Stimulated activated CD4-positive, alpha-beta T cell treated with anti-CD3 and anti-CD28 coated beads, TNF-alpha, amount 100 ng/mL, for 24 hours (primary cell): ENCODE measurements around the gene TRAPPC10.
"Not testable (repeated sequence)": the region's sequence is repeated elsewhere in the genome, so short reads cannot be mapped to it uniquely, and the experiment has no call there.

Source experiments
- DNase-seq, 3 experiments: peaks; one replicate each; pipeline ENCODE4 v3.0.0-alpha.2; 2020; ENCODE audit warnings: low read depth in 3 of 3

TRAPPC10 gene

DNA sequence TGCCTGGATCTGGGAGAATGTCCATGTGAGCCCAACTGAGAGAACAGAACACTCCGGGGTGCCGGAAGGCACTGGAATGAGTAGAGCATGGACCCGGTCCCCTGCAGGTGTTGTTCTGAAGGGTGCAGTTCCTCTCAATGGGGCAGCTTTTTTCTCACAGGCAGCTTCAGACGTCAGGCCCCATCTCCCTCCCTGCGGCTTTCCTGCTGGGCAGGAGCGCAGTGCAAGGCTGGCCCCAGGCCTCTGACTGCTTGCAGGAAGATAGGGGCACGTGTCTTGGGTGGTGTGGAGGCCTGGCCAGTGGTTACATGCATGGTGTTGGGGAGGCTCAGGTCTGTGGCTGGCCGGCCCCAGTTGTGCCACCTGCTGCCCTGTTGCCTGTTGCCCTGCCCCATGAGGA, 131.9 kb downstream of the TRAPPC10 start:
- DNase-seq, result not testable (repeated sequence)

DNA sequence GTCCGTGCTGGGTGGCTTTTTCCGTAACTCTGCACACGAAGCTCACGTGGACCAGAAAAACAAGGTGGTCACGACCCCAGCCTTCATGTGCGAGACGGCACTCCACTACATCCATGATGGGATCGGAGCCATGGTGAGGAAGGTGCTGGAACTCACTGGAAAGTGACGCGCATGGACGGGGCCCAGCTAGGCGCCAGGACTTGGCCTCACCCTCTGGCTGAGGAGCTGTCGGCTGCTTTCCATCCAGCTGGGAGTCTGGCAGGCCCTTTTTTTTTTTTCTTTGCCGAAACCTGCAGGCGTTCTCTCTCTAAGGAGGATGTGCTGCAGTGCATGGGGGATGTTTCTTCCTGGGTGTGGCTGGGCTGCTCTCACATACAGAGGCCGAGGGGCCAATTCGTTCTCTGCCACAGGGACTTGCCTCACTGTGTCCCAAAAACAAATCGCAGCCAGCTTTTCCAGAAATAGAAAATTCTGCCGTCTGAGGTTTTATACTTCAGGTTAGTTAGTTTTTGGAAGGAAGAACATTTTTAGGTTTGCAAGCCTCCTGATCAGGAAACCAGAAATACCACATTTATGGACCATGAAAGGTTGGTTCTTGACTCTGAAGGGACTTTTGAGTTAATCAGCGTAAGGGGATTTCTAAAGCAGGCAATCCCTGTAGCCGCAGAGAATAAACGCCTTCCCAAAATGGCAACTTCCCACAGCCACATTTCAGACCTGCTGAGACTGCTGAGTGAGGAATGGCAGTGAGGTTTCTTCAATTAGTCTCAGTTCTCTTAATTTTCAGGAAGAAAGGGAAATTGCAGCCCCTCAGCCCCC, 132.9 kb downstream of the TRAPPC10 start:
- DNase-seq, result not testable (repeated sequence)

DNA sequence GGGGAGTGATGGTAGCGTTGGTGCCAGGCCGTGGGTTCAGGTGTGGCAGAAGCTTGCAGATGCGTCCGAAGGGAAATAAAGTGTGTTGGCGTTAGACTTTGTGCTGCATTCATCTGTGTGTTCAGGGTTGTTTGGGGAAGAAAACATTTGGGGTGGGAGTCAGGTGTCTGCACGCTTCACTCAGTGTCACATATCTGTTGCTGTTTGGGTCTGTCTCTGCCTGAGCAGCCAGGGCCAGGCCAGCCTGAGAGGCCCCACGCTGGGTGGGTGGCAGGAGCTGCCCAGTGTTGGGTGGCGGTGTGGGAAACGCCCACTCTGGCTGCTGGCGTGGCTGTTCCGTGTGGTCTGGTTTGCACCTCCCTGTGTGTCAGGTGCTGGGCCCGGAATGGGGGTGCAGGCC, 133.5 kb downstream of the TRAPPC10 start:
- DNase-seq, result not testable (repeated sequence)

DNA sequence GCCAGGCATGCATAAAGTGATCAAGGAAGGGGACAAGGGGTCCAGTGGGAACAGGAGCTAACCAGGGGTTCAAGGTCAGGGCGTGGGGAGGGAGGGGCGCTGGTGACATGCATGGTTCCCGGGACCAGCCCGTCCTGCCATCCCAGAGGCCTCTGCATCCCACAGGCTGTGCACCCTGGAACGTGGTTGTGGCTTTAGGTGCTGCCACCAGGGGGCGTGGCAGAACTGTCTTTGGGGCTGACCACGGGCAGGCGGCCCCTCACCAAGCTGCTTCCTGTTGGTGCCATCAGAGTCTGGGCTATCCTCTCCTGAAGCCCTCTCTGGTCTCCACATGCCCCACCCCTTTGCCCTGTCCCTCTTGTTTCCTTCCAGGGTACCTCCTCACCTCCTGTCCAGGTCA, 135.0 kb downstream of the TRAPPC10 start:
- DNase-seq, result not testable (repeated sequence)

DNA sequence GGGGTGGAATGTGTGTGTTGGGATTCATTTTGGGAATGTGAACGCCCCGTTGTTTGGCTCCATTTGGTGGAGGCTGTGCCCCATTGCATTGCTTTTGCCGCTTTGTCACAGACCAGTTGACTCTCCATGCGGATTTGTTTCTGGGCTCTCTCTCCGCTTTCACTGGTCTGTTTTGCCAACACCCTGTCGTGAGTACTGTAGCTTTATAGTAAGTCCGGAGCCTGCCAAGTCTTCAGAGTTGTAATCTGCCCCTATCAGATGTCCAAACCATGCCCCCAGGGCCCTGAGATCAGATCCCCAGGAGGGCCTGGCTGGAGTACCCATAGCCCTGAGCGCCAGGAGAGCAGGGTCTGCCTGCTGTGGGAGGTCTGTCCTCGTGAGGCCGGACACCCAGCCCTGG, 138.1 kb downstream of the TRAPPC10 start:
- DNase-seq, result not testable (repeated sequence)

DNA sequence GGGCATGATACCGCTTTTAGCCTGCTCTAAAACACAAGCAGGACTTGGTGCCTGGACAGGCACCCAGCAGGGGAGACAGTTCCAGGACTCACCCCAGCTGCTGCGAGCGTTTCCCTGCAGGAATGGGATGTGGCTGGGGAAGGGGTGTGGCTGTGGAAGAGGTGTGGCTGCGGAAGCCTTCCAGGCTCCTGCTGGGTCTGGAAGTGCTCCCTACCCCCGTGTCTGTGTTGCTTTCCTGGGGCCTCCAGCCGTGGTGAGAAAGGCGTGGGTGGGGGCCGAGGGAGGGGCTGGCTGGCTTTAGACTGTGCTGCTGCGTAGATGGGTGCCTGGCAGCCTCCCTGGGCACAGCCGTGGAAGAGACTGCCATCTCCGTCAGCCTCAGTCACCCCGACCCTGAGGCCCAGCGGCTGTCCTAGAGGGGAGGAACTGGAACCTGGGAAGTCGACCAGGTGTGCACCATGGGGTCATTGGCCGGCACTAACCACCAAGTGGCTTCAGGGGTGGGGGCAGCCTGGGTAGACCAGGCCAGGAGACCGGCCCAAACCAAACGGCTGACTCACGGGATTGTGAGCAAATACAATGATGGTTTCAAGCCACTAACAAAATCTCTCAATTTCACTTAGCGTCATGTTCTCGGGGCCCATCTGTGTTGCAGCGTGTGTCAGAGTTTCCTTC, 141.2 kb downstream of the TRAPPC10 start:
- DNase-seq, result not testable (repeated sequence)

DNA sequence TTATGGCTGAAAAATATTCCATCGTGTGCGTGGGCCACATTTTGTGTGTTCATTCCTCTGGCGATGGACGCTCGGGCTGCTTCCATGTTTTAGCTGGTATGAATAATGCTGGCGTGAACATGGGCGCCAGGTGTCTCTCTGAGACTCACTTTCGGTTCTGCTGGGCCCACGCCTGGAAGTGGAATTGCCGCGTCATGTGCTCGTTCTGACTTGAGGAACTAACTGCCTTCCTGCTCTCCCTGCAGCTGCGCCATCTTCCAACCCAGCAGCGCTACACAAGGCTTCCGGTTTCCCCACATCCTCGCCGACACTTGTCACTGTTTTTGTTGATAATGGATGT, 141.8 kb downstream of the TRAPPC10 start:
- DNase-seq, result peak in 2 of 3 experiments; percentile 31 to 66

DNA sequence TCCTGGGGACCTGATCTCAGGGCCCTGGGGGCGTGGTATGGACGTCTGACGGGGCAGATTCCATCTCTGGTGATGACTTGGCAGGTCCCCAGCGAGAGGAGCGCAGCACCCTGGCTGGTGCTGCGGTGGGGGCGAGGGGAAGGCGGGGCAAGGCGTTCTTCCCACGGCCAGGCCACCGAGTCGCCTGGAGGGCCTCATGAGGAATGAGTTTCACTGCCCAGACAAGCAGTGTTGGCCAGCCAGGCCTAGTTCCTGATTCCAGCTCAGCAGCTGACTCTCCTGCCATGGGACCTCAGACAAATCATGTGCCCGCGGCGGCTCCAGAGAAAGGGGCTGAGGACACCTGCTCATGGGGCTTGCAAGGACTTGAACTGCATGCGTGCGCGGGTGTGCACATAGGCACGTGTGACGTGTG, 142.7 kb downstream of the TRAPPC10 start:
- DNase-seq, result not testable (repeated sequence)

DNA sequence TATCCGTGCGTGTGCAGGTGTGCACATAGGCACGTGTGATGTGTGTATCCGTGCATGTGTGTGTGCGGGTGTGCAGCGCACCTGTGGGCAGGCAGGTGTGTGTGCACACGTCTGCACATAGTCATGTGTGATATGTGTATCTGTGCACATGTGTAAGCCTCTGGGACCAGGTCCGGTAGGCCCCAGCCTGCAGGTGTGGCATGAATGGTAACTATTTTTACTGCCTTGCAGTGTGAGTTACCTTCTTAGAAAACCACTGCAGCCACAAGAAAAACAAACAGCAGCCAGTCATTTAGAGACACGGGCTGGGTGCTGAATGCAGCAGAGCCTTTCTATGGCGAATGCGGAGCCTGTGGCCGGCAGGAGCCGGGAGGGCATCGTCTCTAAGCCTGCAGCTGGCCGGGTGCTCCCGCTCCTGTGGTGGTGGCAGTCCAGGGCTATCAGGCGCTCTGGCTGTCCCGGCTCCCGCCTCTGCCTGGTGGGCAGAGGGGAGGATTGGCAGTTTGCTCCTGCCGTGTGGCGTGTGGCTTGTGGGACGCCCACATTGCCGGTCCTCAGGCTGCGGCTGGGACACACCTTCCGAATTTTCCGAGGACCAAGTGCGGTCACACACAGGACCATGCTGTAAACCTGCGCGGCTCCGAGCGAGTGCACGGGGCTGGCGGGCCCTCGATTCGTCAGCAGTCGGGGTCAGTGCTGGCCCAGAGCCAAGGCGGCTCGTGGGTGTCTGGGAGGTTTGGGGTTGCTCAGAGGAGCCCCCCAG, 143.3 kb downstream of the TRAPPC10 start:
- DNase-seq, result not testable (repeated sequence)

DNA sequence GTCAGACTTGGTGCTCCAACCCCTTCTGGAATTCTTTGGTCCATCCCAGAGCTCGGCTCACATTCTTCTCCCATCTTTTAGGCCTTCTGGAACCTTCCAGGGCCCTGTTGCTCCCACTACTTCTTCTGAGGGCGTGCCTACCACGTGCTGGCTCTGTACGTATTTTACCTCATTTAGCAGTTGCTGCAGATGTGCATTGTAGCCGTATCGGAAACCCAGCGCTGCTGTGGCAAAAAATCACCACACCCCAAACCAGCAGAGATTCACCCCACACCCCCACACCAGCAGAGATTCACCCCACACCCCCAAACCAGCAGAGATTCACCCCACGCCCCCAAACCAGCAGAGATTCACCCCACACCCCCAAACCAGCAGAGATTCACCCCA, 143.9 kb downstream of the TRAPPC10 start:
- not testable (repeated sequence) for DNase-seq
